Subcutaneous adipose tissue (tissue), 4 donors: ENCODE results near the gene TNFRSF13B. TPM values are rescaled to one million over a fixed set of nuclear protein-coding genes. Genes with fewer than 3 reads are reported as not detected.

Experiments
- CTCF ChIP-seq: fragments of 450-650 bp; IDR thresholded peaks from one replicate; pipeline ENCODE4 v1.5.1; 2016; ENCODE audit warnings: low read depth, mild to moderate bottlenecking, control low read depth, antibody characterized with exemption, moderate library complexity
- total RNA-seq, 4 donors: library from RNA; depleted of rRNA; stranded (reverse); fragments of >200 nt; gene quantifications; one replicate each; pipeline ENCODE4 v1.1.0, GENCODE V29; 2016

Gene TNFRSF13B
- total RNA-seq, 4 donors from 2014 or later = not detected

DNA sequence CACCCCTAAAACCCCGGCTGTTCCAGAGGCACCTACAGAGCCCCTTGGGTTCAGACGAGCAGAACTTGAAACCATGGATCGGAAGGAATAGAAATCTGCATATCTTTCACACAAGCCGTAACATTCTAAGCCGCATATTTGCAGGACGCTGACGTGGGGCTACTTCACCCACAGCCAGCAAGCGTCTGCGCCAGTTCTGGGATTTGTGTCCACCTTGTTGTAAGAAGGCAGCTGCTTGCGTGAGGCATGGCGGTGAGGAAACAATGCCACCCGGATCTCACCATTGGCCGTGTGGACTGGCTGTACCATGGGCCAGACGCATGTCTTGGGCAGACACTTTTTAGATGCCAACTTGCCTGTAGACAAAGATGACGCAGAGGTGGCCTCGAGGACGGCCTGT is 34.5 kb downstream of the TNFRSF13B start:
- no peak for TF ChIP-seq CTCF

- no peak for TF ChIP-seq CTCF
Observed at GRCh38 chr17:16936536-16937310, 35.2 kb downstream of the TNFRSF13B start.

GRCh38 chr17:16935786-16936185 is 36.1 kb downstream of the TNFRSF13B start:
- TF ChIP-seq CTCF = no peak

DNA sequence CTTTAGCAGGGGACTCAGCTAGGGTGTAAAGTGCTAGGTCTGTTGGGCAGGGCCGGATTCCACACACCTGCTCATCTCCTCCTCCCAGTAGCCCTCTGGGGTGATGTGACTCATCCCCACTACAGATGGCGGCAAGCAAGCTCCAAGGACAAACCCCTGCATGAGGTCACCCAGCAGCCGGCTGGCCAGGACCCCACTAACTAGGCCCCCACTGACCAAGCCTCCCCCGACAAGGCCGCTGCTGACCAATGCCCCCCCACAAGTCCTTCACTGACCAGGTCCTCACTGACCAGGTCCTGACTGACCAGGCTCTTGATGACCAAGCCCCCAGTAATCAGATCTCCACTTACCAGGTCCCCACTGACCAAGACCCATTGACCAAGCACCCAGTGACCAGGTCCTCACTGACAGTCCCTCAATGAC is 36.7 kb downstream of the TNFRSF13B start:
- no peak for TF ChIP-seq CTCF

GRCh38 chr17:16934836-16935235 is 37.1 kb downstream of the TNFRSF13B start:
- no peak for TF ChIP-seq CTCF

- TF ChIP-seq CTCF = no peak
Observed at GRCh38 chr17:16934133-16934795, 37.7 kb downstream of the TNFRSF13B start.

- TF ChIP-seq CTCF = no peak
Observed at GRCh38 chr17:16933317-16934132, 38.4 kb downstream of the TNFRSF13B start.
